ENCODE measurements around the gene INSRR.

DNA sequence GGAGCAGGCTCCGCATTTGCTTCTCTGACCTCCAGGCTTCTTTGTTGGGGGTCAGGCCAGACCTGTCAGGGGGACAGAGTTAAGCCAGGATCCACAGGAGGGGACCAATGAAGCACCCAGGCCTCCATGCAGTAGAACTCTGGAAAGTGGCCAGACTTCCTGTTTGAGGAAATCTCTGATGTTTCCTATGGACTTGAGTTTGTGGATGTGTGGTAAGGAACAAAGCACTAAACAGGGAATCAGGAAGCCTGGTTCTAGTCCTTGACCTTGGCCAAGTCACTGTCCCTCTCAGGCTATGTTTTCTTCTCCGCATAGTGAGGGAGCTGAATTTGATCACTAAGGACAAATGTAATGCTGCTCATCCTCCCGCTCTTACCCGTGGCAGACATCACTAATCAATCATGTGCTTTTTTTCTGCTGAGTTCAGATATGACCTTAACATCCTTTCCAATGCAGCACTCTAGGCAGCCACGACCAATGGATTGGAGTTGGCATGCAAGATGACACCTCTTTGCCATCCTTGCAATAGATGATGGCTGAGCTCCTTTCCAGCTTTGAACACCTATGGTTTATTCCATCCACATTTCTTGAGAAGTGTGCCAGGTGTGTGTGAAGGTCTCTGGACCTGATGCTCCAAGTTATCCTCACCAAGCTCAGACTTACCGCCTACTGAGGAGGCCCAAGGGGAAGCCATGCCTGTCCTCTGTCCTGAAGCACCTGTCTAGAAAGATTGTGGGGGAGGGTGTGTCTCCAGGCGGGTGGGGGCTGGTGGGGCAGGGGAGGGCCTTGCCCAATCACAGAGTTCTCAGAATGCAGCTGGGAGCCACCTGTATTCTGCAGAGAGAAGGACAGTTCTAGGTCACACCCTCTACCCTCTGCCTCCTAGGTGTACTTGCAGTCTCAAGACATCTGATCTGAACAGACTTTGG is 52.1 kb downstream of the INSRR start:
- TF ChIP-seq TCF12 (IDR thresholded peaks at IDR 0.05; ENCODE audit: low read depth) = no peak
- TF ChIP-seq EP300 (IDR thresholded peaks at IDR 0.05; ENCODE audit: borderline replicate concordance) = no peak
- TF ChIP-seq, protein P1, sequence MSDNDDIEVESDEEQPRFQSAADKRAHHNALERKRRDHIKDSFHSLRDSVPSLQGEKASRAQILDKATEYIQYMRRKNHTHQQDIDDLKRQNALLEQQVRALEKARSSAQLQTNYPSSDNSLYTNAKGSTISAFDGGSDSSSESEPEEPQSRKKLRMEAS (IDR thresholded peaks at IDR 0.05) = no peak
- TF ChIP-seq, protein P2, sequence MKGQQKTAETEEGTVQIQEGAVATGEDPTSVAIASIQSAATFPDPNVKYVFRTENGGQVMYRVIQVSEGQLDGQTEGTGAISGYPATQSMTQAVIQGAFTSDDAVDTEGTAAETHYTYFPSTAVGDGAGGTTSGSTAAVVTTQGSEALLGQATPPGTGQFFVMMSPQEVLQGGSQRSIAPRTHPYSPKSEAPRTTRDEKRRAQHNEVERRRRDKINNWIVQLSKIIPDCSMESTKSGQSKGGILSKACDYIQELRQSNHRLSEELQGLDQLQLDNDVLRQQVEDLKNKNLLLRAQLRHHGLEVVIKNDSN (IDR thresholded peaks at IDR 0.05) = no peak
- no peak for TF ChIP-seq RAD21 (IDR thresholded peaks at IDR 0.05; ENCODE audit: low read depth)
- TF ChIP-seq TAF1 (IDR thresholded peaks at IDR 0.05; ENCODE audit: low read depth) = no peak
- no peak for TF ChIP-seq CREB1 (IDR thresholded peaks at IDR 0.05; ENCODE audit: low read depth)
- no peak for TF ChIP-seq EGR1 (IDR thresholded peaks at IDR 0.05)
- TF ChIP-seq FOXM1 (IDR thresholded peaks at IDR 0.05; ENCODE audit: borderline replicate concordance, low read depth) = no peak
- TF ChIP-seq, protein P3, sequence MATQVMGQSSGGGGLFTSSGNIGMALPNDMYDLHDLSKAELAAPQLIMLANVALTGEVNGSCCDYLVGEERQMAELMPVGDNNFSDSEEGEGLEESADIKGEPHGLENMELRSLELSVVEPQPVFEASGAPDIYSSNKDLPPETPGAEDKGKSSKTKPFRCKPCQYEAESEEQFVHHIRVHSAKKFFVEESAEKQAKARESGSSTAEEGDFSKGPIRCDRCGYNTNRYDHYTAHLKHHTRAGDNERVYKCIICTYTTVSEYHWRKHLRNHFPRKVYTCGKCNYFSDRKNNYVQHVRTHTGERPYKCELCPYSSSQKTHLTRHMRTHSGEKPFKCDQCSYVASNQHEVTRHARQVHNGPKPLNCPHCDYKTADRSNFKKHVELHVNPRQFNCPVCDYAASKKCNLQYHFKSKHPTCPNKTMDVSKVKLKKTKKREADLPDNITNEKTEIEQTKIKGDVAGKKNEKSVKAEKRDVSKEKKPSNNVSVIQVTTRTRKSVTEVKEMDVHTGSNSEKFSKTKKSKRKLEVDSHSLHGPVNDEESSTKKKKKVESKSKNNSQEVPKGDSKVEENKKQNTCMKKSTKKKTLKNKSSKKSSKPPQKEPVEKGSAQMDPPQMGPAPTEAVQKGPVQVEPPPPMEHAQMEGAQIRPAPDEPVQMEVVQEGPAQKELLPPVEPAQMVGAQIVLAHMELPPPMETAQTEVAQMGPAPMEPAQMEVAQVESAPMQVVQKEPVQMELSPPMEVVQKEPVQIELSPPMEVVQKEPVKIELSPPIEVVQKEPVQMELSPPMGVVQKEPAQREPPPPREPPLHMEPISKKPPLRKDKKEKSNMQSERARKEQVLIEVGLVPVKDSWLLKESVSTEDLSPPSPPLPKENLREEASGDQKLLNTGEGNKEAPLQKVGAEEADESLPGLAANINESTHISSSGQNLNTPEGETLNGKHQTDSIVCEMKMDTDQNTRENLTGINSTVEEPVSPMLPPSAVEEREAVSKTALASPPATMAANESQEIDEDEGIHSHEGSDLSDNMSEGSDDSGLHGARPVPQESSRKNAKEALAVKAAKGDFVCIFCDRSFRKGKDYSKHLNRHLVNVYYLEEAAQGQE (IDR thresholded peaks at IDR 0.05; ENCODE audit: low read depth) = no peak
- TF ChIP-seq YY1 (IDR thresholded peaks at IDR 0.05; ENCODE audit: low read depth) = no peak
- TF ChIP-seq CEBPB (IDR thresholded peaks at IDR 0.05) = no peak
- no peak for TF ChIP-seq NFIC (IDR thresholded peaks at IDR 0.05)
